ENCODE measurements around the gene AFF1.

The AFF1 gene

GRCh38 chr4:87179751-87180150 is 244.9 kb downstream of the AFF1 start:
- DNase-seq, result no peak

GRCh38 chr4:87180767-87181166 is 246.0 kb downstream of the AFF1 start:
- no peak for DNase-seq

- no peak for DNase-seq
Observed at GRCh38 chr4:87185146-87185870, 250.5 kb downstream of the AFF1 start.

GRCh38 chr4:87188048-87188447 is 253.2 kb downstream of the AFF1 start:
- DNase-seq, result no peak

- no peak for DNase-seq
Observed at GRCh38 chr4:87188932-87189331, 254.1 kb downstream of the AFF1 start.
